Measurements from ENCODE around the gene SCO2. TPM values are rescaled to one million over a fixed set of nuclear protein-coding genes. Genes with fewer than 3 reads are reported as not detected.

The SCO2 gene
- total and polyA plus RNA-seq, 2 of the 13 experiments (the other 11 are each of a cell fraction or from before 2014, with no cell fraction given), result 0.32 to 3.7 TPM

DNA sequence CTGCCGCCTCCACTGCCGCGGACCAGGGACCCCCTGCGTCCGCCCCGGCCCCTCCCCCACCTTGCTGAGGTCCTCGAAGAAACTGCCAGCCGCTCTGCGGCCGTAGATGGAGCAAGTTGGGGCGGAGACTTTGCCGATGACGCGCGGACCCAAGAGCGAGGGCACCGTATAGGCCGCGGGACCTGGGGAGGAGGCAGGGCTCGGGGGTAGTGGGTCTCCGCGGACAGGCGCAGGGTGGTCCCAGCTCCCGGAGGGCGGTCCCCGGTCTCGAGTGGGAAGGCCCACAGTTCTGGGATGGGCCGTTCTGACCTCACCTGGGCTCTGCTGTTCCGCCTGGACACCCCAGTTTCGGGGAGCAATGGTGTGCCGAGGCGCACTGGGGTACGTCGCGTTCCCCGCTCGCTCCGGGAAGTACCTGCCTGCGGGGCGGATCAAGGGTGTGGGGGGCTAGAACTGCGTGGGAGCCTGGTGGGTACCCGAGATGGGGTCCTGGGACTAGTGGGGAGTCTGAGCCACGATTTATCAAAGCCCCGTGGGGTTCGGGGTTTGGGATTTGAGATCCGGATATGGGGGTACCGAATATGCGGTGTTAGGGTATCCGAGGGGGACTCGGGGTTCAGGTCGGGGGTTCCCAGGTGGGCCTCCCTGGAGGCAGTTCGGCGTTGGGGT lies 5.6 kb upstream of the SCO2 start (continued):
- TF ChIP-seq, protein P1, sequence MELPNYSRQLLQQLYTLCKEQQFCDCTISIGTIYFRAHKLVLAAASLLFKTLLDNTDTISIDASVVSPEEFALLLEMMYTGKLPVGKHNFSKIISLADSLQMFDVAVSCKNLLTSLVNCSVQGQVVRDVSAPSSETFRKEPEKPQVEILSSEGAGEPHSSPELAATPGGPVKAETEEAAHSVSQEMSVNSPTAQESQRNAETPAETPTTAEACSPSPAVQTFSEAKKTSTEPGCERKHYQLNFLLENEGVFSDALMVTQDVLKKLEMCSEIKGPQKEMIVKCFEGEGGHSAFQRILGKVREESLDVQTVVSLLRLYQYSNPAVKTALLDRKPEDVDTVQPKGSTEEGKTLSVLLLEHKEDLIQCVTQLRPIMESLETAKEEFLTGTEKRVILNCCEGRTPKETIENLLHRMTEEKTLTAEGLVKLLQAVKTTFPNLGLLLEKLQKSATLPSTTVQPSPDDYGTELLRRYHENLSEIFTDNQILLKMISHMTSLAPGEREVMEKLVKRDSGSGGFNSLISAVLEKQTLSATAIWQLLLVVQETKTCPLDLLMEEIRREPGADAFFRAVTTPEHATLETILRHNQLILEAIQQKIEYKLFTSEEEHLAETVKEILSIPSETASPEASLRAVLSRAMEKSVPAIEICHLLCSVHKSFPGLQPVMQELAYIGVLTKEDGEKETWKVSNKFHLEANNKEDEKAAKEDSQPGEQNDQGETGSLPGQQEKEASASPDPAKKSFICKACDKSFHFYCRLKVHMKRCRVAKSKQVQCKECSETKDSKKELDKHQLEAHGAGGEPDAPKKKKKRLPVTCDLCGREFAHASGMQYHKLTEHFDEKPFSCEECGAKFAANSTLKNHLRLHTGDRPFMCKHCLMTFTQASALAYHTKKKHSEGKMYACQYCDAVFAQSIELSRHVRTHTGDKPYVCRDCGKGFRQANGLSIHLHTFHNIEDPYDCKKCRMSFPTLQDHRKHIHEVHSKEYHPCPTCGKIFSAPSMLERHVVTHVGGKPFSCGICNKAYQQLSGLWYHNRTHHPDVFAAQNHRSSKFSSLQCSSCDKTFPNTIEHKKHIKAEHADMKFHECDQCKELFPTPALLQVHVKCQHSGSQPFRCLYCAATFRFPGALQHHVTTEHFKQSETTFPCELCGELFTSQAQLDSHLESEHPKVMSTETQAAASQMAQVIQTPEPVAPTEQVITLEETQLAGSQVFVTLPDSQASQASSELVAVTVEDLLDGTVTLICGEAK (IDR thresholded peaks at IDR 0.05), result no peak
- TF ChIP-seq, protein P1 (CRISPR knock-in tag; IDR thresholded peaks at IDR 0.05), result no peak; the same call in 1 of the 2 replicates
- no peak for TF ChIP-seq MTF1 (CRISPR knock-in tag; IDR thresholded peaks at IDR 0.05)
- TF ChIP-seq ZMYM4 (CRISPR knock-in tag; IDR thresholded peaks at IDR 0.05), result 0 out of 2 replicates have a peak, but pooled peaks have one; percentile 1
- TF ChIP-seq CBFB (CRISPR knock-in tag; IDR thresholded peaks at IDR 0.05), result no peak
- TF ChIP-seq ZSCAN20 (CRISPR knock-in tag; IDR thresholded peaks at IDR 0.05; ENCODE audit: borderline replicate concordance), result no peak
- no peak for TF ChIP-seq ZNF552 (CRISPR knock-in tag; IDR thresholded peaks at IDR 0.05; ENCODE audit: borderline replicate concordance)
- TF ChIP-seq SETDB1 (CRISPR knock-in tag; IDR thresholded peaks at IDR 0.05; ENCODE audit: borderline replicate concordance), result no peak
- TF ChIP-seq ZNF501 (CRISPR knock-in tag; IDR thresholded peaks at IDR 0.05), result peak; percentile 8; the same call in 1 of the 2 replicates
- TF ChIP-seq YEATS4 (CRISPR knock-in tag; IDR thresholded peaks at IDR 0.05; ENCODE audit: borderline replicate concordance), result no peak
- no peak for TF ChIP-seq RAD21 (CRISPR knock-in tag; IDR thresholded peaks at IDR 0.05)
- TF ChIP-seq, protein P2, sequence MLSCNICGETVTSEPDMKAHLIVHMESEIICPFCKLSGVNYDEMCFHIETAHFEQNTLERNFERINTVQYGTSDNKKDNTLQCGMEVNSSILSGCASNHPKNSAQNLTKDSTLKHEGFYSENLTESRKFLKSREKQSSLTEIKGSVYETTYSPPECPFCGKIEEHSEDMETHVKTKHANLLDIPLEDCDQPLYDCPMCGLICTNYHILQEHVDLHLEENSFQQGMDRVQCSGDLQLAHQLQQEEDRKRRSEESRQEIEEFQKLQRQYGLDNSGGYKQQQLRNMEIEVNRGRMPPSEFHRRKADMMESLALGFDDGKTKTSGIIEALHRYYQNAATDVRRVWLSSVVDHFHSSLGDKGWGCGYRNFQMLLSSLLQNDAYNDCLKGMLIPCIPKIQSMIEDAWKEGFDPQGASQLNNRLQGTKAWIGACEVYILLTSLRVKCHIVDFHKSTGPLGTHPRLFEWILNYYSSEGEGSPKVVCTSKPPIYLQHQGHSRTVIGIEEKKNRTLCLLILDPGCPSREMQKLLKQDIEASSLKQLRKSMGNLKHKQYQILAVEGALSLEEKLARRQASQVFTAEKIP (CRISPR knock-in tag; IDR thresholded peaks at IDR 0.05; ENCODE audit: borderline replicate concordance), result no peak
- TF ChIP-seq ZNF446 (CRISPR knock-in tag; IDR thresholded peaks at IDR 0.05), result peak; percentile 34; the same call in 1 of the 2 replicates
- TF ChIP-seq, protein P3, sequence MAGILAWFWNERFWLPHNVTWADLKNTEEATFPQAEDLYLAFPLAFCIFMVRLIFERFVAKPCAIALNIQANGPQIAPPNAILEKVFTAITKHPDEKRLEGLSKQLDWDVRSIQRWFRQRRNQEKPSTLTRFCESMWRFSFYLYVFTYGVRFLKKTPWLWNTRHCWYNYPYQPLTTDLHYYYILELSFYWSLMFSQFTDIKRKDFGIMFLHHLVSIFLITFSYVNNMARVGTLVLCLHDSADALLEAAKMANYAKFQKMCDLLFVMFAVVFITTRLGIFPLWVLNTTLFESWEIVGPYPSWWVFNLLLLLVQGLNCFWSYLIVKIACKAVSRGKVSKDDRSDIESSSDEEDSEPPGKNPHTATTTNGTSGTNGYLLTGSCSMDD (CRISPR knock-in tag; IDR thresholded peaks at IDR 0.05), result no peak
- TF ChIP-seq ZC3H4 (CRISPR knock-in tag; IDR thresholded peaks at IDR 0.05; ENCODE audit: borderline replicate concordance), result no peak
- no peak for TF ChIP-seq ZNF614 (CRISPR knock-in tag; IDR thresholded peaks at IDR 0.05; ENCODE audit: borderline replicate concordance)
- TF ChIP-seq REL (CRISPR knock-in tag; conservative IDR thresholded peaks at IDR 0.05), result no peak
- TF ChIP-seq BRD4 (CRISPR knock-in tag; IDR thresholded peaks at IDR 0.05), result no peak

All from HepG2 (cell line).